K562 (cell line): ENCODE results near the gene ARFIP2. TPM values are rescaled to one million over a fixed set of nuclear protein-coding genes. Genes with fewer than 3 reads are reported as not detected.

Experiments
- ASH1L ChIP-seq: fragments of 450-650 bp; IDR thresholded peaks from 2 replicates; pipeline ENCODE4 v1.6.1; 2018; ENCODE audit warnings: borderline replicate concordance, mild to moderate bottlenecking, low read depth; ENCODE audit not compliant: partially characterized antibody
- CREB1 ChIP-seq, 2 experiments: sonication (generic) in 1 of 2; formaldehyde crosslinking in 1 of 2; IDR thresholded peaks; 2 replicates each; pipeline versions ENCODE4 v1.6.1 to v1.8.0; 2012 to 2022; ENCODE audit warnings: inconsistent platforms in 1 of 2, mild to moderate bottlenecking in 1 of 2, missing genetic modification reagents in 1 of 2, moderate library complexity in 1 of 2
- HEY1 ChIP-seq: fragments of 250-450 bp; sonication (Bioruptor Pico); IDR thresholded peaks from 2 replicates; pipeline ENCODE4 v1.5.0; 2020; ENCODE audit warnings: mild to moderate bottlenecking, moderate library complexity, borderline replicate concordance
- JUN ChIP-seq, 2 experiments: sonication (generic) in 1 of 2; formaldehyde crosslinking in 1 of 2; IDR thresholded peaks; 2 replicates each; pipeline versions ENCODE4 v1.6.1 to v1.8.0; 2012 to 2022; ENCODE audit warnings: borderline replicate concordance in 2 of 2, mild to moderate bottlenecking in 2 of 2, improper control_type of control experiment in 1 of 2, low read depth in 1 of 2, low read length in 1 of 2, missing genetic modification reagents in 1 of 2
- MCM3 ChIP-seq: fragments of 450-650 bp; IDR thresholded peaks from 2 replicates; pipeline ENCODE4 v1.6.1; 2016
- RBFOX2 ChIP-seq: fragments of 200-400 bp; formaldehyde crosslinking; IDR thresholded peaks from 2 replicates; pipeline ENCODE4 v1.6.1; 2017; ENCODE audit warnings: low read depth, mild to moderate bottlenecking, low read length, moderate library complexity
- SNIP1 ChIP-seq: fragments of 450-650 bp; IDR thresholded peaks from 2 replicates; pipeline ENCODE4 v1.7.1; 2017; ENCODE audit warnings: low read depth, mild to moderate bottlenecking
- TRIM24 ChIP-seq, 2 experiments: fragments of 450-650 bp; IDR thresholded peaks; 2 replicates each; pipeline ENCODE4 v1.6.1; 2016
- ZNF41 ChIP-seq: fragments of 250-450 bp; sonication (Bioruptor Pico); conservative IDR thresholded peaks from 2 replicates; pipeline ENCODE4 v1.4.0; 2020; ENCODE audit warnings: mild to moderate bottlenecking
- ZNF780A ChIP-seq: fragments of 250-450 bp; sonication (Bioruptor Pico); IDR thresholded peaks from 2 replicates; pipeline ENCODE4 v1.5.0; 2021; ENCODE audit warnings: mild to moderate bottlenecking
- polyA plus RNA-seq, 8 experiments: library from polyadenylated mRNA; depleted of rRNA in 4 of 8; stranded (reverse) in 5 of 8; unstranded in 3 of 8; fragments of >200 nt; fragmentation: Nextera tagmentation in 2 of 8; fragmentation: Illumina TruSeq in 1 of 8; extraction: Ambion mirVana in 2 of 8; extraction: Trizol in 1 of 8; gene quantifications; 2 replicates each; pipeline versions ENCODE4 v1.2.1 to v1.2.3, GENCODE V29; 2011 to 2014; ENCODE audit warnings: inconsistent platforms in 1 of 8, missing spikeins in 1 of 8
- total RNA-seq, 7 experiments: library from RNA; depleted of rRNA in 6 of 7; stranded (reverse); fragments of >200 nt in 6 of 7; fragmentation: Illumina TruSeq in 2 of 7; extraction: Trizol in 2 of 7; gene quantifications; 2 replicates each; pipeline versions ENCODE4 v1.2.1 to v1.2.3, GENCODE V29; 2011 to 2021; ENCODE audit warnings: low replicate concordance in 1 of 7
- TF ChIP-seq, protein P1 (sequence below): sonication (generic); formaldehyde crosslinking; IDR thresholded peaks from 2 replicates; pipeline ENCODE4 v1.8.1; 2023; ENCODE audit warnings: mild to moderate bottlenecking, missing genetic modification reagents
- TF ChIP-seq, protein P2 (sequence below): fragments of 450-650 bp; formaldehyde crosslinking; IDR thresholded peaks from 2 replicates; pipeline ENCODE4 v1.4.0; 2022; ENCODE audit warnings: mild to moderate bottlenecking, moderate library complexity
- TF ChIP-seq, protein P3 (sequence below): fragments of 450-650 bp; IDR thresholded peaks from 2 replicates; pipeline ENCODE4 v1.6.1; 2014; ENCODE audit warnings: low read depth, mild to moderate bottlenecking, moderate library complexity, borderline replicate concordance
- TF ChIP-seq, protein P4 (sequence below): fragments of 450-650 bp; formaldehyde crosslinking; IDR thresholded peaks from 2 replicates; pipeline ENCODE4 v1.4.0; 2020; ENCODE audit warnings: mild to moderate bottlenecking, moderate library complexity
- TF ChIP-seq, protein P5 (sequence below): fragments of 450-650 bp; formaldehyde crosslinking; IDR thresholded peaks from 2 replicates; pipeline ENCODE4 v1.4.0; 2022; ENCODE audit warnings: missing genetic modification characterization
- TF ChIP-seq, protein P6 (sequence below): sonication (generic); formaldehyde crosslinking; IDR thresholded peaks from 2 replicates; pipeline ENCODE4 v1.8.0; 2022; ENCODE audit warnings: mild to moderate bottlenecking, missing genetic modification reagents

Gene ARFIP2
- total and polyA plus RNA-seq, 9 of the 15 experiments (the other 6 are each of a cell fraction or from before 2014, with no cell fraction given) = 11.8 to 74.1 (median 41.0) TPM

DNA sequence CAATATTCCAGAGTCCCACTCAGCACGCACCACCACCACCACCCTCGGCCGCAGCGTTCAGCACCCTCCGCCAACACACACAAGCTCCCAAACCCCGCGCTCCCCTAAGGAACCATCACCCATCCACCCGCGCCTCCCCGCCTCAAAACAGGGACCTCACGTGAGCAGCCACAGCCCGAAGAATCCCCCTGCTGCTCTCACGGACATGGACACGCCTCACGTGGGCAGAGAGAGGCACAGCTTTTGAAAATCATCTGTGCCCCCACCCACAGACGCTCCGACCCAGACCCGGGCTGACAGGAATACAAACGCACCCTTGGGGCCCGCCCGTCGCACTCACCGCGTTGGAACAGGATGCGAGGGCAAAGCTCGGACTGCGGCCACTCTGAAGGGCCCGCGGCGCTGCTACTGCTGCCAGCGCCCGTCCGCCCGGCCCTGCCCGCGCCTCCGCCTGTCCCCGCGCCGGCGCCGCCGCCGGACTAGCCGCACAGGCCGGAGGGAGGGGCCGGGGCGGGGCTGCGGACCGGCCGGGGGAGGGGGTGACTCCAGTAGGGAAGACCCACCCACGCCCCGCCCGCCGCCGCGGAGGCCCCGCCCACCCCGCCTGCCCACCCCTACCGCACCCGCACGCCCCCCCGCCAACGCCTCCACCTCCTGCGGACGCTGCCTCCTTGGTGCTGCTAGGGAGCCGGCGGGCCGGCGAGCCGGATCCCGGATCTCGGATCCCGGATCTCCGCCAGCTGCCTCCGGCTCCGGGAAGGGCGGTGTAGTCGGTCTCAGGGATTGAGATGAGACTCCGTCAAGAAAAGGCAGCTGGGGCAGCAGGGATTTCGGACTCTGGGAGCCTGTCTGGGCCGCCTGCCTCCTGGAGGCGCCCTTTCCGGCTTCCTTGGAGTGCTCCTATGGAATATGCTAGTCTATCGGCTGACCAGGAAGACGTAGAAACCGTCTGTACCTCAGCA lies 7.4 kb downstream of the ARFIP2 start, which contains the start of gene TRIM3 (continued):
- TF ChIP-seq, protein P1, sequence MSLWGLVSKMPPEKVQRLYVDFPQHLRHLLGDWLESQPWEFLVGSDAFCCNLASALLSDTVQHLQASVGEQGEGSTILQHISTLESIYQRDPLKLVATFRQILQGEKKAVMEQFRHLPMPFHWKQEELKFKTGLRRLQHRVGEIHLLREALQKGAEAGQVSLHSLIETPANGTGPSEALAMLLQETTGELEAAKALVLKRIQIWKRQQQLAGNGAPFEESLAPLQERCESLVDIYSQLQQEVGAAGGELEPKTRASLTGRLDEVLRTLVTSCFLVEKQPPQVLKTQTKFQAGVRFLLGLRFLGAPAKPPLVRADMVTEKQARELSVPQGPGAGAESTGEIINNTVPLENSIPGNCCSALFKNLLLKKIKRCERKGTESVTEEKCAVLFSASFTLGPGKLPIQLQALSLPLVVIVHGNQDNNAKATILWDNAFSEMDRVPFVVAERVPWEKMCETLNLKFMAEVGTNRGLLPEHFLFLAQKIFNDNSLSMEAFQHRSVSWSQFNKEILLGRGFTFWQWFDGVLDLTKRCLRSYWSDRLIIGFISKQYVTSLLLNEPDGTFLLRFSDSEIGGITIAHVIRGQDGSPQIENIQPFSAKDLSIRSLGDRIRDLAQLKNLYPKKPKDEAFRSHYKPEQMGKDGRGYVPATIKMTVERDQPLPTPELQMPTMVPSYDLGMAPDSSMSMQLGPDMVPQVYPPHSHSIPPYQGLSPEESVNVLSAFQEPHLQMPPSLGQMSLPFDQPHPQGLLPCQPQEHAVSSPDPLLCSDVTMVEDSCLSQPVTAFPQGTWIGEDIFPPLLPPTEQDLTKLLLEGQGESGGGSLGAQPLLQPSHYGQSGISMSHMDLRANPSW (CRISPR knock-in tag) = no peak
- TF ChIP-seq ZNF41 (CRISPR knock-in tag) (no peak), SNIP1 (no peak), MCM3 (no peak), ZNF780A (CRISPR knock-in tag) (no peak), CREB1 (IDR thresholded peaks at IDR 0.05) (no peak), CREB1 (CRISPR knock-in tag; IDR thresholded peaks at IDR 0.05) (no peak), TRIM24 (IDR thresholded peaks at IDR 0.05) (no peak), RBFOX2 (peak; percentile 72), JUN (IDR thresholded peaks at IDR 0.05; ENCODE audit: borderline replicate concordance, low read depth, low read length) (no peak), JUN (CRISPR knock-in tag; IDR thresholded peaks at IDR 0.05; ENCODE audit: borderline replicate concordance) (no peak), HEY1 (CRISPR knock-in tag) (no peak; the same call in 1 of the 2 replicates), ASH1L (no peak)
- TF ChIP-seq, protein P2, sequence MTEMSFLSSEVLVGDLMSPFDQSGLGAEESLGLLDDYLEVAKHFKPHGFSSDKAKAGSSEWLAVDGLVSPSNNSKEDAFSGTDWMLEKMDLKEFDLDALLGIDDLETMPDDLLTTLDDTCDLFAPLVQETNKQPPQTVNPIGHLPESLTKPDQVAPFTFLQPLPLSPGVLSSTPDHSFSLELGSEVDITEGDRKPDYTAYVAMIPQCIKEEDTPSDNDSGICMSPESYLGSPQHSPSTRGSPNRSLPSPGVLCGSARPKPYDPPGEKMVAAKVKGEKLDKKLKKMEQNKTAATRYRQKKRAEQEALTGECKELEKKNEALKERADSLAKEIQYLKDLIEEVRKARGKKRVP (CRISPR knock-in tag) = no peak
- TF ChIP-seq, protein P3, sequence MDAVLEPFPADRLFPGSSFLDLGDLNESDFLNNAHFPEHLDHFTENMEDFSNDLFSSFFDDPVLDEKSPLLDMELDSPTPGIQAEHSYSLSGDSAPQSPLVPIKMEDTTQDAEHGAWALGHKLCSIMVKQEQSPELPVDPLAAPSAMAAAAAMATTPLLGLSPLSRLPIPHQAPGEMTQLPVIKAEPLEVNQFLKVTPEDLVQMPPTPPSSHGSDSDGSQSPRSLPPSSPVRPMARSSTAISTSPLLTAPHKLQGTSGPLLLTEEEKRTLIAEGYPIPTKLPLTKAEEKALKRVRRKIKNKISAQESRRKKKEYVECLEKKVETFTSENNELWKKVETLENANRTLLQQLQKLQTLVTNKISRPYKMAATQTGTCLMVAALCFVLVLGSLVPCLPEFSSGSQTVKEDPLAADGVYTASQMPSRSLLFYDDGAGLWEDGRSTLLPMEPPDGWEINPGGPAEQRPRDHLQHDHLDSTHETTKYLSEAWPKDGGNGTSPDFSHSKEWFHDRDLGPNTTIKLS = no peak
- TF ChIP-seq, protein P4, sequence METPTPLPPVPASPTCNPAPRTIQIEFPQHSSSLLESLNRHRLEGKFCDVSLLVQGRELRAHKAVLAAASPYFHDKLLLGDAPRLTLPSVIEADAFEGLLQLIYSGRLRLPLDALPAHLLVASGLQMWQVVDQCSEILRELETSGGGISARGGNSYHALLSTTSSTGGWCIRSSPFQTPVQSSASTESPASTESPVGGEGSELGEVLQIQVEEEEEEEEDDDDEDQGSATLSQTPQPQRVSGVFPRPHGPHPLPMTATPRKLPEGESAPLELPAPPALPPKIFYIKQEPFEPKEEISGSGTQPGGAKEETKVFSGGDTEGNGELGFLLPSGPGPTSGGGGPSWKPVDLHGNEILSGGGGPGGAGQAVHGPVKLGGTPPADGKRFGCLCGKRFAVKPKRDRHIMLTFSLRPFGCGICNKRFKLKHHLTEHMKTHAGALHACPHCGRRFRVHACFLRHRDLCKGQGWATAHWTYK (CRISPR knock-in tag) = peak; percentile 66
- TF ChIP-seq, protein P5, sequence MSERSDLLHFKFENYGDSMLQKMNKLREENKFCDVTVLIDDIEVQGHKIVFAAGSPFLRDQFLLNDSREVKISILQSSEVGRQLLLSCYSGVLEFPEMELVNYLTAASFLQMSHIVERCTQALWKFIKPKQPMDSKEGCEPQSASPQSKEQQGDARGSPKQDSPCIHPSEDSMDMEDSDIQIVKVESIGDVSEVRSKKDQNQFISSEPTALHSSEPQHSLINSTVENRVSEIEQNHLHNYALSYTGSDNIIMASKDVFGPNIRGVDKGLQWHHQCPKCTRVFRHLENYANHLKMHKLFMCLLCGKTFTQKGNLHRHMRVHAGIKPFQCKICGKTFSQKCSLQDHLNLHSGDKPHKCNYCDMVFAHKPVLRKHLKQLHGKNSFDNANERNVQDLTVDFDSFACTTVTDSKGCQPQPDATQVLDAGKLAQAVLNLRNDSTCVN (CRISPR knock-in tag) = 0 out of 2 replicates have a peak, but pooled peaks have one; percentile 33
- TF ChIP-seq, protein P6, sequence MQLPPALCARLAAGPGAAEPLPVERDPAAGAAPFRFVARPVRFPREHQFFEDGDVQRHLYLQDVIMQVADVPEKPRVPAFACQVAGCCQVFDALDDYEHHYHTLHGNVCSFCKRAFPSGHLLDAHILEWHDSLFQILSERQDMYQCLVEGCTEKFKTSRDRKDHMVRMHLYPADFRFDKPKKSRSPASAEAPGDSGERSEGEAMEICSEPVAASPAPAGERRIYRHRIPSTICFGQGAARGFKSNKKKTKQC (CRISPR knock-in tag) = peak; percentile 26; the same call in 1 of the 2 replicates
